H9 (cell line): ENCODE measurements around the gene SNW1. TPM values are rescaled to one million over a fixed set of nuclear protein-coding genes. Genes with fewer than 3 reads are reported as not detected.

ENCODE experiments used
- DNase-seq: peaks from one replicate; pipeline ENCODE4 v3.0.0-alpha.2; 2017
- H2AFZ ChIP-seq: one replicate; pipeline ENCODE4 v1.6.1; 2013; ENCODE audit warnings: mild to moderate bottlenecking, low read length, control low read depth, moderate library complexity
- H2AK5ac ChIP-seq: 2 replicates; pipeline ENCODE4 v1.6.1; 2013; ENCODE audit warnings: low read length, control low read depth, mixed read lengths; ENCODE audit not compliant: insufficient read length
- H2BK120ac ChIP-seq: one replicate; pipeline ENCODE4 v1.6.1; 2013; ENCODE audit warnings: low read depth, mild to moderate bottlenecking, low read length, control low read depth, inconsistent platforms; ENCODE audit not compliant: poor library complexity, severe bottlenecking
- H2BK12ac ChIP-seq: 2 replicates; pipeline ENCODE4 v1.6.1; 2013; ENCODE audit warnings: low read length, control low read depth, mixed read lengths, low read depth; ENCODE audit not compliant: insufficient read length
- H2BK15ac ChIP-seq: 2 replicates; pipeline ENCODE4 v1.6.1; 2013; ENCODE audit warnings: low read depth, low read length, control low read depth
- H2BK20ac ChIP-seq: one replicate; pipeline ENCODE4 v1.6.1; 2013; ENCODE audit warnings: low read depth, mild to moderate bottlenecking, low read length, control low read depth, inconsistent platforms; ENCODE audit not compliant: poor library complexity, severe bottlenecking
- H2BK5ac ChIP-seq: 2 replicates; pipeline ENCODE4 v1.6.1; 2013; ENCODE audit warnings: low read length, control low read depth, mixed read lengths; ENCODE audit not compliant: insufficient read length
- H3K14ac ChIP-seq: 2 replicates; pipeline ENCODE4 v1.6.1; 2013; ENCODE audit warnings: low read length, control low read depth; ENCODE audit not compliant: insufficient read depth
- H3K18ac ChIP-seq: 2 replicates; pipeline ENCODE4 v1.6.1; 2013; ENCODE audit warnings: low read depth, mild to moderate bottlenecking, mixed read lengths, low read length, control low read depth; ENCODE audit not compliant: insufficient read length
- H3K23ac ChIP-seq: 2 replicates; pipeline ENCODE4 v1.6.1; 2013; ENCODE audit warnings: low read length, control low read depth, mixed read lengths, low read depth; ENCODE audit not compliant: insufficient read length
- H3K23me2 ChIP-seq: 2 replicates; pipeline ENCODE4 v1.6.1; 2013; ENCODE audit warnings: low read depth, mild to moderate bottlenecking, mixed read lengths, low read length, control low read depth; ENCODE audit not compliant: insufficient read length, poor library complexity, severe bottlenecking
- H3K27ac ChIP-seq: 2 replicates; pipeline ENCODE4 v1.5.1; 2013; ENCODE audit warnings: low read length, control low read depth, mixed read lengths, low read depth; ENCODE audit not compliant: insufficient read length
- H3K27me3 ChIP-seq: 2 replicates; pipeline ENCODE4 v1.6.1; 2013; ENCODE audit warnings: low read length, control low read depth, inconsistent platforms; ENCODE audit not compliant: insufficient read depth
- H3K4ac ChIP-seq: 2 replicates; pipeline ENCODE4 v1.6.1; 2013; ENCODE audit warnings: low read depth, mild to moderate bottlenecking, control low read depth, inconsistent platforms, low read length, moderate library complexity
- H3K4me1 ChIP-seq: 2 replicates; pipeline ENCODE4 v1.6.1; 2013; ENCODE audit warnings: low read length, control low read depth, inconsistent platforms; ENCODE audit not compliant: insufficient read depth
- H3K4me2 ChIP-seq: 2 replicates; pipeline ENCODE4 v1.6.1; 2013; ENCODE audit warnings: low read length, control low read depth, mixed read lengths; ENCODE audit not compliant: insufficient read length, insufficient read depth
- H3K56ac ChIP-seq: 2 replicates; pipeline ENCODE4 v1.6.1; 2013; ENCODE audit warnings: low read depth, mild to moderate bottlenecking, mixed read lengths, low read length, control low read depth; ENCODE audit not compliant: insufficient read length
- H3K79me1 ChIP-seq: 2 replicates; pipeline ENCODE4 v1.6.1; 2013; ENCODE audit warnings: low read depth, mild to moderate bottlenecking, moderate library complexity, low read length, control low read depth, inconsistent platforms; ENCODE audit not compliant: insufficient read depth, poor library complexity, severe bottlenecking
- H3K79me2 ChIP-seq: 2 replicates; pipeline ENCODE4 v1.6.1; 2013; ENCODE audit warnings: low read length, control low read depth, inconsistent platforms; ENCODE audit not compliant: insufficient read depth
- H3K9ac ChIP-seq: 2 replicates; pipeline ENCODE4 v1.6.1; 2013; ENCODE audit warnings: low read length, control low read depth, mixed read lengths; ENCODE audit not compliant: insufficient read length; ENCODE audit errors: extremely low read depth
- H3K9me3 ChIP-seq: one replicate; pipeline ENCODE4 v1.6.1; 2013; ENCODE audit warnings: low read depth, low read length, inconsistent platforms; ENCODE audit not compliant: control insufficient read depth
- H3T11ph ChIP-seq: one replicate; pipeline ENCODE4 v1.6.1; 2013; ENCODE audit warnings: mild to moderate bottlenecking, low read length, control low read depth, inconsistent platforms
- H4K20me1 ChIP-seq: one replicate; pipeline ENCODE4 v1.6.1; 2013; ENCODE audit not compliant: control insufficient read depth, insufficient read length, insufficient read depth
- H4K5ac ChIP-seq: 2 replicates; pipeline ENCODE4 v1.6.1; 2013; ENCODE audit warnings: low read depth, mild to moderate bottlenecking, mixed read lengths, low read length, control low read depth; ENCODE audit not compliant: insufficient read length
- H4K8ac ChIP-seq: replicated peaks from 2 replicates; pipeline ENCODE4 v1.6.1; 2013; ENCODE audit warnings: low read length, control low read depth, mixed read lengths, low read depth; ENCODE audit not compliant: insufficient read length
- H4K91ac ChIP-seq: 2 replicates; pipeline ENCODE4 v1.6.1; 2013; ENCODE audit warnings: low read depth, mild to moderate bottlenecking, moderate library complexity, mixed read lengths, low read length, control low read depth; ENCODE audit not compliant: insufficient read length
- H3K27ac Mint-ChIP-seq, 3 experiments: 2 replicates in 2 of 3; 3 replicates in 1 of 3; pipeline ENCODE4 v1.8.0; 2020 to 2021; ENCODE audit warnings: mixed read lengths in 3 of 3, mild to moderate bottlenecking in 1 of 3, moderate library complexity in 1 of 3
- H3K27me3 Mint-ChIP-seq: 2 replicates; pipeline ENCODE4 v1.8.0; 2021; ENCODE audit warnings: low read depth, mild to moderate bottlenecking, moderate library complexity, mixed read lengths
- H3K36me3 Mint-ChIP-seq, 3 experiments: 2 replicates in 2 of 3; 3 replicates in 1 of 3; pipeline ENCODE4 v1.8.0; 2020 to 2021; ENCODE audit warnings: low read depth in 3 of 3, mixed read lengths in 3 of 3; ENCODE audit not compliant: insufficient read depth in 1 of 3
- H3K4me1 Mint-ChIP-seq, 2 experiments: 2 replicates each; pipeline ENCODE4 v1.8.0; 2020; ENCODE audit warnings: mixed read lengths in 2 of 2
- H3K4me3 Mint-ChIP-seq, 2 experiments: 2 replicates in 1 of 2; 3 replicates in 1 of 2; pipeline ENCODE4 v1.8.0; 2020 to 2021; ENCODE audit warnings: mild to moderate bottlenecking in 2 of 2, mixed read lengths in 2 of 2, moderate library complexity in 1 of 2
- H3K9me3 Mint-ChIP-seq, 2 experiments: 2 replicates in 1 of 2; 3 replicates in 1 of 2; pipeline ENCODE4 v1.8.0; 2020; ENCODE audit warnings: mild to moderate bottlenecking in 2 of 2, mixed read lengths in 2 of 2, moderate library complexity in 1 of 2
- CTCF ChIP-seq: fragments of 200-600 bp; sonication (generic); conservative IDR thresholded peaks from 3 replicates; pipeline ENCODE4 v1.8.0; 2021; ENCODE audit warnings: antibody characterized with exemption, mild to moderate bottlenecking
- WGBS: extraction: QIAGEN DNeasy Blood & Tissue Kit; methylation state at CpG from one replicate; pipeline ENCODE4 v1.1.7; 2013; ENCODE audit warnings: missing lambda C conversion rate, low lambda C conversion rate, mixed read lengths; ENCODE audit not compliant: insufficient read length; ENCODE audit errors: extremely low coverage; 5-methylcytosine and 5-hydroxymethylcytosine counted together
- total RNA-seq: library from RNA; stranded (reverse); gene quantifications from 2 replicates; pipeline ENCODE4 v1.2.1, GENCODE V29; 2021

SNW1 gene
- total RNA-seq, 1 experiment from 2014 or later: 103 TPM

- no CpG with 5 or more reads among the region's 2 CpGs for WGBS
- no peak overlapping the region for H3K9ac ChIP-seq
- H3K36me3 Mint-ChIP-seq: peaks cover 22 to 56% (median 53%) of the 10 kb centered on the region in 3 experiments
Observed at GRCh38 chr14:77741438-77741837, 19.5 kb downstream of the SNW1 start.

More at GRCh38 chr14:77741438-77741837, 19.5 kb downstream of the SNW1 start:
- Histone ChIP-seq H3K18ac (no peak overlapping the region), H4K91ac (no peak overlapping the region), H3K27ac (no peak overlapping the region), H3K79me2 (no peaks in the 10 kb centered on the region; the same call in 1 of the 2 replicates), H2BK5ac (no peak overlapping the region), H3K14ac (no peak overlapping the region), H2AFZ (no peak overlapping the region), H3K4ac (no peak overlapping the region), H2BK15ac (no peak overlapping the region), H3K79me1 (no peaks in the 10 kb centered on the region), H3K23me2 (no peaks in the 10 kb centered on the region), H4K5ac (no peak overlapping the region), H2BK120ac (no peak overlapping the region), H2BK20ac (no peak overlapping the region), H3T11ph (no peak overlapping the region), H3K9me3 (no peaks in the 10 kb centered on the region), H4K8ac (no peak overlapping the region), H4K20me1 (no peaks in the 10 kb centered on the region), H3K4me2 (no peak overlapping the region), H2BK12ac (no peak overlapping the region), H3K4me1 (no peaks in the 10 kb centered on the region), H3K27me3 (no peaks in the 10 kb centered on the region), H3K23ac (no peak overlapping the region), H3K56ac (no peak overlapping the region), H2AK5ac (no peak overlapping the region)
- Mint-ChIP-seq H3K27me3 (no peaks in the 10 kb centered on the region), H3K9me3 (no peaks in the 10 kb centered on the region), H3K4me1 (no peaks in the 10 kb centered on the region), H3K27ac (no peak overlapping the region), H3K4me3 (no peak overlapping the region)
- no peak for DNase-seq
- no peak for TF ChIP-seq CTCF
